HG03442 (cell line): ENCODE data around the gene SLC25A42.

Experiments used
- ATAC-seq: cut with Tn5 transposase; IDR thresholded peaks from one replicate; pipeline ENCODE4 v1.9.1; 2021; ENCODE audit warnings: mild to moderate bottlenecking, moderate library complexity; ENCODE audit not compliant: unreplicated experiment

The SLC25A42 gene

DNA sequence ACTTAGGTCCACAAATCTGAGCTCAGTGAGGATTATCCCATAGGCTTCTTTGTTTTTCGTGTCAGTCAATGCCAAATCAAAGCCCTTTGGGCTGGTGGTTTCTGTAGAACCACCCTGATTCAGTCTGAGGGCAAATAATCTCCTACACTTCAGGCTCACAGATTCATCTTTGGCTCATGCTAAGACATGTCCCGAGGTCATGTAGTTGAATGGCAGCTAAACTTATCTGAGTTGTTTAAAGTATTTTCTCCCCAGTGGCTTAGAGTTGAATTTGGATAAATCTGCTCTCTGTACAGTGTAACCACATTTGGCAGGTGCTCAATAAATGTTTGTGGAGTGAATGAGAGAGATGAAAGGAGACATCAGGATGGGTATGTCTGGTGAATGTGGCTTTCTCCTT is 13.1 kb upstream of the SLC25A42 start:
- ATAC-seq: no peak

DNA sequence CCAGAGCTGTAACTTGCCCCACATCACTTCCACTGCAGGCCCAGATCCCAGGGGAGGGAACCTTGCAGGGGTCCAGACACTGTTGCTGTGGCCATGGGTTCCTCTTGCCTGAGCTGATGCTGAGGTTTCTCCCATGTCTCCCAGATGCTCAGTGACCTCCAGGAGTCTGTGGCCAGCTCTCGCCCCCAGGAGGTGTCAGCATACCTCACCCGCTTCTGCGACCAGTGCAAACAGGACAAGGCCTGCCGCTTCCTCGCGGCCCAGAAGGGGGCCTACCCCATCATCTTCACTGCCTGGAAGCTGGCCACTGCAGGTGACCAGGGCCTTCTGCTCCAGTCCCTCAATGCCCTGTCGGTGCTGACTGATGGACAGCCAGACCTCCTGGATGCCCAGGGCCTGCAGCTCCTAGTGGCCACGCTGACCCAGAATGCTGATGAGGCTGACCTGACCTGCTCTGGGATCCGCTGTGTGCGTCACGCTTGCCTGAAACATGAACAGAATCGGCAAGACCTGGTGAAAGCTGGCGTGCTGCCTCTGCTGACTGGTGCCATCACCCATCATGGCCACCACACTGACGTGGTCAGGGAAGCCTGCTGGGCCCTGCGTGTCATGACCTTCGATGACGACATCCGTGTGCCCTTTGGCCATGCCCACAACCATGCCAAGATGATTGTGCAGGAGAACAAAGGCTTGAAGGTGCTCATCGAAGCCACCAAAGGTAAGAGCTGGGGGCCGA is 12.1 kb upstream of the SLC25A42 start:
- no peak for ATAC-seq

DNA sequence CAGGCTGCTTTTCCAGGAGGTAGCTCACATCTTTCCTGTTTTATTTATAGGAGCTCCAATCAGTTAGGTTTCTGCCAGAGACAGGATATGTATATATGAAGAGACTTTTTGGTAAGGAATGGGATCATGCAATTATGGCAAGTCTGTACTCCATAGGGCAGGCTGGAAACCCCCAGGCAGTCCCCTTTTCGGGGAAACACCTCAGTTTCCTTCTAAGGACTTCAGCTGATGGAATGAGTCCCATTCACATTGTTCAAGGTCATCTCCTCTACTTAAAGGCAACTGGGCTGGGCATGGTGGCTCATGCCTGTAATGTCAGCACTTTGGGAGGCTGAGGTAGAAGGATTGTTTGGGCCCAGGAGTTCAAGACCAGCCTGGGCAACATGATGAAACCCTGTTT is 10.9 kb upstream of the SLC25A42 start:
- no peak for ATAC-seq

DNA sequence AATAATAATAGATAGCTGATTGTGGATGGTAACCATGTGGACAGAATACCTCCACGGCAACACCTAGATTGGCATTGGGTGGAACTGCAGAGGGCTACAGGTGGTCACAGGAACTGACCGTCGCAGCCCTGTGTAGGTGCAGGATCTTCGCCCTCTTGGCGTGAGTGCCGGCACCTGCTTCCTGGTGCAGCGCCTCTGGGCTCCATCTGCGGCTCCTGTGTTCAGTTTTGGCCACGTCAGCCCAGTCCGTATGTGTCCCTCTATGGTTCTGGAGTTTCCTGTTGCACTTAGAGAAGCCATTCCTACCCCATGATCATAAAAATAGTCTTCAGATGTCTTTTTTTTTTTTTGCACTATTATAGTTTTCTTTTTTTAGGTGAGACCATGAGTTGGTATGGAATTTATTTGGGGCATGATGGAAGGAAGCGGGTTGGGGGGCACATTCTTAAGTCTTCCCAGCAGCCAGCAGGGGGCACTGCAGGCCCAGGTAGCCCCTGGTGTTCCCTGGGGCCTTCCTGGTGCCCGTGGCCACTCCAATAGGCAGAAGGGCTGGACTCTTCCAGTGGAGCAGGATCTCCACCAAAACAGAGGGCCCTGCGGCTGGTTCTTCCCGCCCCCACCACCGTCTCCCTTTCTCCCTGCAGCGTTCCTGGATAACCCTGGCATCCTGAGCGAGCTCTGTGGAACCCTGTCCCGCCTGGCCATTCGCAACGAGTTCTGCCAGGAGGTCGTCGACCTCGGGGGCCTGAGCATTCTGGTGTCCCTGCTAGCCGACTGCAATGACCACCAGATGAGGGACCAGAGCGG is 10.1 kb upstream of the SLC25A42 start:
- no peak for ATAC-seq

DNA sequence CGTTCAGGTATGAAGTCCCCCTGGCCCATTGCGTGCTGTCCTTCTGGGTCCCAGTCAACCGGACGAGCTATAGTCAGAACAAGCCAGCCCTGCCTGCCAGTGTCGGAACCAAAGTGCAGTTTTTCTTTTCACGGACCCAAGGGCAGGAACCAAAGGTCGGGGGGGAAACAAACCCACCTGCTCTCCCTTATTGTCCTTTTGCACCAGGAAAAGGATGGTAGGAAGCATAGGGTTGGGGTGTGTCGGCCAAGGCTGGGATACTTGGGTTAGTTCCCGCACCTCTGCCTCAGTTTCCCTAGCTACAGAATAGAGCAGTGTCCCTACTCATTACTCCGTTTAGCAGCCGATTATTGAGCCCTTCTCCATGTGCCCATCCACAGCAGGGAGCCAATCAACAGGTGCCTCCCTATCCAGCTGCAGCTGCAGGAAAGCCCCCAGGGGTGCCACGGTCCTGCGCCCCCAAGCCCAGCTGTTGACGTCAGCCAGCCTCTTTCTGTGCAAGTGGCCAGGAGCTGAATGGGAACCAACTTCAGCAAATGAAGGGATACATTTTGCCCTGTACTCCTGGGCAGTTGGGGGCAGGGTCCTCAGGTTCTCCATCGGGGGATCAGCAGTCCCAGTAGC is 9.4 kb upstream of the SLC25A42 start:
- ATAC-seq: no peak

DNA sequence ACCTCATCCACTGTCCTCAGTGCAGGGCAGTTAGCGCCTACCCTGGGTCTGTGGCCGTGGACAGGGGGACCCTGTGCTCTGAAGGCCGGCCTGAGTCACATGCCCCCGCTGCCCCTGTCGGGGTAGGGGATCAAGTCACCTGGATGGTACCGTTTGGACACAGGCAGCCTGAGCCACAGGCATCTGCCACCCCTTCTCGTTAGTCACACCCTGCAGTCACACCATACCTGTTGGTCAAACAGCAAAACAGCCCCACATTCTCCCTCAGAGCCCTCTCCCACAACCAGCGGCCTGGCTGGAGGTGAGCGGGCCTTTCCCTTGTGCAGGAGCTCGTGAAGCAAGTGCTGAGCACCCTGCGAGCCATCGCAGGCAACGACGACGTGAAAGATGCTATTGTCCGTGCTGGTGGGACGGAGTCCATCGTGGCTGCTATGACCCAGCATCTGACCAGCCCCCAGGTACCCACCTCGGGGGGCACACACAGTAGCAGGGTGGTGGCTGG is 8.8 kb upstream of the SLC25A42 start:
- ATAC-seq: no peak

DNA sequence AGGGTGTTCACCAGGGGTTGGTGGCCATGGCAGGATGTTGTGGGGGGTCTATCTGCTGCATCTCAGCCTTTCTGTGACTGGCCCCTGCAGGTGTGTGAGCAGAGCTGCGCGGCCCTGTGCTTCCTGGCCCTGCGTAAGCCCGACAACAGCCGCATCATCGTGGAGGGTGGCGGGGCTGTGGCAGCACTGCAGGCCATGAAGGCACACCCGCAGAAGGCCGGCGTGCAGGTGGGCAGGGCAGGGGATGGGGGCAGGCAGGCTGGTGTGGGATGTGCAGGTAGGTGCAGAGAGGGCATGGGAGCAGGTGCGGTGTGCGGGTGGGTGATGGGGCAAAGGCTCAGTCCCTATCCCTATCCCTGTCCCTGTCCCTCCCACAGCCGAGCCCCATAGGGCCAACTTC is 8.1 kb upstream of the SLC25A42 start:
- no peak for ATAC-seq

DNA sequence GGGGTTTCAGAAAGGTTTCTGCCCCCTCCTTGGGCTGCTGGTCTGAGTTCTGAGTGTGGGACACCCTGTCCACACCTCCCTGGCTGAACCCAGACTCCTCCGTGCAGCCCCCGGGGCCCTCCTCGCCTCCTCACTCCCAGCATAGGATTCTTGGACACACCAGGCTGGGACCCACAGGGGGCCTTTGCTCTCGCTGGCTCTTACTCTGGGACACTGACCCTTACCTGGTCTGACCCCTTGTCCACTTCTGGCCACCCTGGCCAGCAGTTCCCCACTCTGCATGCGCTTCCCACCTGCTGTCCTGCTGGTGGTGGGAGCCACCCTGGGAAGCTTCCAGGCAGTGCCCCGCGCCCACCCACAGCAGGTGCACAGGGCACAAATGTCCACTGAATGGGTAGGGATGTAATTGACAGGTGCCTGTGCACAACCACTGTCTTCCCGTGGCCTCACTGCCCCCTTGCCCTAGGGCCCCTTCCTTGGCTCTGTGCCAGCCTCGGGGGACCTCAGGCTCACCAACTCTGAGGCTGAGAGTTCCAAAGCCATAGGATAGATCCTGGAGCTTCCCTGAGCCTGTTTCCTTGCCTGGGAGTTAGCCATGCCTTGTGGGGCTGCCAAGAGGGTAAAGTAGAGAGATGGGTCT is 7.0 kb upstream of the SLC25A42 start:
- no peak for ATAC-seq

DNA sequence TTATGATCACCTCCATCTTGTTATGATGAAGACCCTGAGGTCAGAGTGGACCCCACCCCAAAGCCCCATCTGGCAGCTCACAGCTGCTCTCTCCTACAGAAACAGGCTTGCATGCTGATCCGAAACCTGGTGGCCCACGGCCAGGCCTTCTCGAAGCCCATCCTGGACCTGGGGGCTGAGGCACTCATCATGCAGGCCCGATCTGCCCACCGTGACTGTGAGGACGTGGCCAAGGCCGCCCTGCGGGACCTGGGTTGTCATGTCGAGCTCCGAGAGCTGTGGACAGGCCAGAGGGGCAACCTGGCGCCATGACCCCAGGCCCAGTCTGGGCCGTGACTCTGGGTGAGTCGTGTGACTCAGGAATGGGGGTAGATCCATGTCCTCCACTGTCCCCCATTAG is 6.5 kb upstream of the SLC25A42 start:
- ATAC-seq: no peak

DNA sequence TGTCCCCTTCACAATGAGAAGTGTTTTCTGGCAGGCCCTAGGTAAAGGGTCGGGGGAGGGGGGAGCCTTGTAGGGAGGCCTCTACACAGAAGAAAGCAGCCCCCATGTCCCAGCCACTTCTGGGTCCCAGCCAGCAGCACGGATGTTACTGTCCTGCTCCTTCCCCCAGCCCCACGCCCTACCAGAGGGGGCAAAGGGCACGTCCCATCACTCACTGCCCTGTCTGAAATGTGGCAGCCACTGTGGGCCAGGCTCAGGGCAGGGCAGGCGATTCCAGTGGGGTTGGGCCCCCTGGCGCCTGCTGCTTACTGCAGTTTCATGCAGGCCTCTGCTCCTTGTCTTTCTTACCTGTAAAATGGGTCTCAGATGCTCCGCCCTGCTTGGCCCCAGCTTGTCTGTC is 6.1 kb upstream of the SLC25A42 start:
- no peak for ATAC-seq

DNA sequence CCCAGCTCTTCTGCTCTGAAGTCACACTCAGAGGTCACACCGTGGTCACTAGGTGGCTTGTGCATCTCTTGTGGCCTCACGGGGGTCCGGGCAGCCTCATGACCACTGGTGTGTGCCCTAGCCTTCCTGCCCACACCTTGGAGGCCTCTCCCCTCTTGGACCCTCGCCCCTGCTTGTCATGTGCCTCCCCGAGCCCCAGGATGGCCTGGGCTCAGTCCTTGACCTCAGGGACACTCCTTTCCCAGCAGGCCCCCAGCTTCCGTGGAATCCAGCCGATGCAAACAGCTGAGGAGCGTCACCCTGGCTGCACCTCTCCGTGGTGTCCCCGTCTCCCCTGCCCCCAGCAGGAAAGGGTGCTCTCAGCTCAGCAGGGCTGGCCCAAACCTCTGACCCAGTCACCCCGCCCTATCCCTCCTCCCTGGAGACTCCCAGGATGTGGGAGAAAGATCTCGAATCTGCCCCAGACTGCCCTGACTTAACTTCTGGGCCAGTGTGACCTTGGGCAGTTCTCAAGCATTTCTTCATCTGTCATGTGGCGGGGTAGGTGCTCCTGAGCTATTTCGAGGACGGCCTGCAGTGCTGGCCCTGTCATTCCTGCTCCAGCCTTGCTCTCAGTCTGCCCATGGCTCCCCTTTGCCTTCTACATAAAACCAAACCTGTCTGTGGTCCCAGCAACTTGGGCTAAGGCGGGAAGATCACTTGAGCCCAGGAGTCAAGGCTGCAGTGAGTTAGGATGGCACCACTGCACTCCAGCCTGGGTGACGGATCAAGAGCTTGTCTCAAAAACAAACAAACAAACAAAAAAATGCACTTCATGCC is 4.6 kb upstream of the SLC25A42 start:
- no peak for ATAC-seq

DNA sequence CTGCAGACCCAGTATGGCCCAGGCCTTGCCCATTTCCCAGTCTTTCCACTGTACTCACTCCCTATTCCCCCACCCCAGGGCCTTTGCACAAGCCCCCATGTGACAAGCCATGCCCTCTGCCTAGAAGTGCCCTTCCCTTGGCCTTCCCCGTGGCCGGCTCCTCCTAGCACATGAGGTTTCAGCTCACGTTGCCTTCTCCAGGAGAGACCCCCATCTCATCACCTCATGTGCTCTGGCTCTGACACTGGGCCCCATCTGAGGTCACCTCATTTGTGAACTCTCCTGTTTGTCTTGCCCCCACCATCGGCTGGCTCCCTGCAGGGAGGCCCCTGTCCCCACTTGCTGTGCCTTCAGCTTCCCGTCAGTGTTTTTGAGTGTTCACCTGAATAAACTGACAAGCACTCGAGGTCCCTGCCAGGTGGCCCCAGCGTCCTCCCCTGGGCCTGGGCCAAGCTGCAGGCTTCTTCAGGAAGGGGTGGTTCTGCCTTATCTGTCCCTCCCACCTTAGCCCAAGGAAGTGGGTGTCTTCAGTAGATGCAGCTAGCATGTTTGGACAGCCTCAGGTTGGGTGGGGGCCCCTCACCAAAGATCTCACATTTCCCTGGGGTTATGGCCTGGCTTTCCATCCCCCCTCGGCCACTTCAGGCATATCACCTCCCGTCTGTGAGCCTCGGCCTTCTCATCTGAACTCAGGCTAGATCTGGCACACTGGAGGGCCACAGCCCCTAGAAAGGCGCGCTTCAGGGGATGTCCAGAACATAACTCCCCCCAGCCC is 3.8 kb upstream of the SLC25A42 start:
- ATAC-seq: no peak

DNA sequence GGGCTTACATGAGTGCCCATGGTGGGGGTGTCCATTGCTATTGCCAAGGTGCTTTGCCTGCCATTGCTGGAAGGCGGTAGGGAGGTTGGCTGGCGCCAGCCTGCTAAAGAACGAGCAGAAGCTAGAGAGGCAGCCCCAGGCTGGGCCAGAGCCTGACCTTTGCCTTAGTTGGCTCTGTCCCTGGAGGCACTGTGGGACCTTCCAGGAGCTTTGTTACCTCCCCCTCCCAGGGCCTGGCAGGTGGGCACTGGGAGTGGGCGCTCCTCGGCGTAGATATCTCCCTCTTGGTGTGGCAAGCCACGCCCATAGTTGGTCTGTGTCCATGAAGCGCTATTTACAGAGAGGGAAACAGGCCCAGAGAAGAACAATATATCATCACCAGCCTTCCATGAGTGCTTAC is 2.3 kb upstream of the SLC25A42 start:
- ATAC-seq: no peak

DNA sequence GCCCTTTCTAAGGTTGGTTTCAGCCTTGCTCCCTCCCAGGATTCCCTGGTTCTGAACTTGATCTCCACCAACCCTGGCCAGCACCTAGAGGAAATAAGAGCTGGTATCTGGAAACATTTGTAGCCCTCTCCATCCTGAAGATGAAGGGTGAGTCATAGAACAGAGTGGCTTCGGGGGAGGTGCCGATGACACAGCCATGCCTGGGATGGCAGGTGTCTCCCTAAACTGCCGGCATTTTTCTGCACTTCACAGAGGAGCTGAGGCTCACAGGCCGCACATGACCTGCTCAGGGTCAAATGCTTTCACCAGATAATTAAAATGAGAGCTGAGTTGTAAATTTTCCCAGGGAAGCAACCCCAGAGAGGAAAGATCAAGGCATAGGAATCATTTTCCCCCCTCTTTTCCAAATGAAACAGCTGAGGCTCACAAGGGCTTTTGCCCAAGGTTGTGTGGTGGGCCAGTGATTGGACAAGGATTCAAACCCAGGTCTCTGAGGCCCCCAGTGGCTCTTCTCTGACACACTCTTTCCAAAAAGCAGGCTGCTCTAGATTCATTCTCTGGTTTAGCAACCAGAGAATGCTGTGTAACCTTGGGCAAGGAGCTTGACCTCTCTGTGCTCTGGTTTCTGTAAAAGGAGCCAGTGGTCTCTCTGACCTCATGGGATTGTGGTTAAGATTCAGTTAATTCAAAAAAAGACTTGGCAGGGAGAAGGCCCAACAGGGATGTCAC is 1.2 kb upstream of the SLC25A42 start:
- ATAC-seq: no peak

DNA sequence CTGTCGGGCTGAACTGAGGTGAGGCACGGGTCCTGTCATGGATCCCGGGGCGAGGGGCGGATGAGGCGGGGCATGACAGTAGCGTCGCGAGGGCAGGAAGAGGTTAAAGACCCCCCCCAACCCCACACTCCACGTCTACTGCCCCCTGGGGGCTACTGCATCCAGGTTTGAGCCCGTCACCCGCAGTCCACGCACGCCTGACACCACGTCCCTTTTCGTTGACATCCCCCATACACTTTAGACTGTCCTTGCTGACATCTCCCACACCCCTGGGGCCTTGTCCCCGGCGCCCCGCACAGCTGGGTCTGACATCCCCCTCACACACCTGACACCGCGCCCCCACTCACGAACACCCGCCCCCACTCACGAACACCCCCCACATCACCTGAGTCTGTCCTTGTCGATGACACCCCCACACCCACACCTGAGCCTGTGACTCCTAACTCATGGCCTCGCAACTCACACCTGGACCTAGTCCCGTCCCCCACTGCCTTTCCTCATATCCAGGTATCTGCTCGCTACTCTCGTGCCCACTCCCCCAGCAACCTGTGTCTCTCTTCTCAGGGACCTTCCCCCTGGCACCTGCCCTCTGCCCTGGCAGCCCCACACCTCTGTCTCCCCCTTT is 416 bp downstream of the SLC25A42 start:
- ATAC-seq: no peak

DNA sequence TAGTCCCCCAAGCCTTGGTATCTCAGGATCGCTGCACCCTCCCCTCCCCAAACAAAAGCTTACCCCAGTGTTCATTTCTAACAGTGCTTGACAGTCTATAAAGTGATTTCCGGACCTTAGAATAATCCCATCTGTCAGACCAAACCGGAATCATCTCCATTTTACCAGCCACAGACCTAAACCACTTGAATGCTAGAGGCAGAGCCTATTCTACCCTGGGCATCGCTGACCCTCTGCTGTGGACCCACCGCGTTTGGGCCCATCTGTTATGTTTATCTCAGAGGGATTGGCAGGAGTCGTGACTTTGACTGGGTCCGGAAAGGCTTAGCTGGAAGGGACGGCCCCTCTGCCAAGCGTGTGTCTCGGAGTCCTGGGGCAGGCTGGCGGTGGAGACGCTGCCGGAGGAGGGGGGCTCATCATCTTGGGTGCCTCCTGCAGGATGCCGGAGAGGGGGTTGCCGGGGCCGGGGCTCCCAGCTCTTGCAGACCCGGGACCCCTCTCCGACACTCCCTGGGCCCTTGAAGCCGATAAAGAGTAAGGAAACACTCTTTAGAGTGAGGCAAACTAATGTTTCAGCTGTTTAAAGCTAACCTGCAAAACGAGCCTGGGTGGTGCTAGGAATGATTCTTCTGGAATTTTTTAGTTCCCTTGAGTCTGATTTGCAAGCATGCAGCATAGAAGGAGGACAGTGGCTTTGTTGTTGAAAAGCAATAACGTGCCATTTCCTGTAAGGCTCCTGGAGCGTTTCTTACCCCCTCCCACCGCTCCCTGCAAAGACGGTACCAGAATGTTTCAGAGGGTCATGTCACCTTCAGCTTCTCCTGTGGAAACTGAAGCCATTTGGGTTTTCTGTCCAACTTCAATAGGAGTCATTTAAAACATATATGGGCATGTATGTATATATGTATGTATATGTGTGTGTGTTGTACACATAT is 1.3 kb downstream of the SLC25A42 start:
- no peak for ATAC-seq

DNA sequence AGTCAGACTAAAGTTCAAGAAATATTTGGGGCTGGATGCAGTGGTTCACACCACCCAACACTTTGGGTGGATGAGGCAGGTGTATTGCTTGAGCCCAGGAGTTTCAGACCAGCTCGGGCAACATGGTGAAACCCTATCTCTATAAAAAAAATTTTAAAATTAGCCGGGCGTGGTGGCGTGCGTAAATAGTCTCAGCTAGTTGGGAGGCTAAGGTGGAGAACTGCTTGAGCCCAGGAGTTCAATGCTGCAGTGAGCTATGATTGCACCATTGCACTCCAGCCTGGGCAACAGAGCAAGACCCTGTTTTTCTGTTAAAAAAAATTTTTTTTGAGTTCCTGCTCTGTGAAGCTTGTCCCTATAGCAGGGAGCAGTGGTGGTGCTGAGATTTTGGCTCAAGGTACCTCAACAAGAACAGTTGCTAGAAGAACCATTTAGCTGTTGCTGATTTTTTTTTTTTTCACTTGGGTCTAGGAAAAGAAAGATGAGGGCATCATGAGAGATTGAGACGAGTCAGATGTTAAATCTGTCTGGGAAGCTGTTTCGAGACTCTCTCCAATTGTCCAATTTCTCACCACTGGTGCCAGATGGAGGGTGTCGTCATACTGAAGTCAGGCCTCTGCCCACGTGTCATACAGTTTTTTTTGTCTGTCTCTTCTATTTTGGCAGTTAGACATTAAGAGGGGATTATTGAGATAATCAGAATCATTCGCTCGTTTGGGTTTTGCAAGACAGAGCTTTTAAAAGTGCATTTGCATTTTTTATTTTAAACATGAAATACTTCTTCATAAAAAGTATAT is 3.7 kb downstream of the SLC25A42 start:
- ATAC-seq: no peak
